ENCODE data around the gene ZBTB16. TPM values are rescaled to one million over a fixed set of nuclear protein-coding genes. Genes with fewer than 3 reads are reported as not detected.

ZBTB16 gene
- polyA plus RNA-seq, 1 donor from 2014 or later, result 0.45 TPM

GRCh38 chr11:114230031-114230704 is 170.7 kb downstream of the ZBTB16 start:
- no peak for TF ChIP-seq CTCF (IDR thresholded peaks at IDR 0.05; ENCODE audit: poor library complexity, severe bottlenecking)
- no peak overlapping the region for H3K4me2 ChIP-seq (ENCODE audit: low read length)
- H3K27me3 ChIP-seq (ENCODE audit: insufficient read depth, low read depth, low read length), result no peaks in the 10 kb centered on the region
- H3K4me3 ChIP-seq (ENCODE audit: low read length), result no peak overlapping the region
- no peaks in the 10 kb centered on the region for H3K36me3 ChIP-seq (ENCODE audit: insufficient read depth, low read length)
- no peak overlapping the region for H2AFZ ChIP-seq (ENCODE audit: low read depth, low read length)
- no peaks in the 10 kb centered on the region for H4K20me1 ChIP-seq (ENCODE audit: insufficient read depth)
- H3F3A ChIP-seq (ENCODE audit: insufficient read depth, low read length, poor library complexity, severe bottlenecking), result peaks cover 4% of the 10 kb centered on the region
- H3K27ac ChIP-seq (ENCODE audit: low read length), result no peak overlapping the region
- no peaks in the 10 kb centered on the region for H3K9me3 ChIP-seq (ENCODE audit: low read length)
- H3K9ac ChIP-seq (ENCODE audit: low read length), result no peak overlapping the region
- H3K9me2 ChIP-seq (ENCODE audit: insufficient read depth, low read length), result no peaks in the 10 kb centered on the region
- H3K79me2 ChIP-seq (replicated peaks; ENCODE audit: insufficient read depth, low read length), result no peaks in the 10 kb centered on the region

- H3K9me2 ChIP-seq (ENCODE audit: insufficient read depth, low read length), result no peaks in the 10 kb centered on the region
- peaks cover 4% of the 10 kb centered on the region for H3F3A ChIP-seq (ENCODE audit: insufficient read depth, low read length, poor library complexity, severe bottlenecking)
- H3K4me2 ChIP-seq (ENCODE audit: low read length), result no peak overlapping the region
- no peaks in the 10 kb centered on the region for H3K27me3 ChIP-seq (ENCODE audit: insufficient read depth, low read depth, low read length)
- H3K4me3 ChIP-seq (ENCODE audit: low read length), result peak overlapping the region; percentile 51
- no peaks in the 10 kb centered on the region for H3K36me3 ChIP-seq (ENCODE audit: insufficient read depth, low read length)
- H4K20me1 ChIP-seq (ENCODE audit: insufficient read depth), result no peaks in the 10 kb centered on the region
- no peak overlapping the region for H3K27ac ChIP-seq (ENCODE audit: low read length)
- no peak overlapping the region for H3K9ac ChIP-seq (ENCODE audit: low read length)
- no peak overlapping the region for H2AFZ ChIP-seq (ENCODE audit: low read depth, low read length)
- peaks cover 5% of the 10 kb centered on the region for H3K79me2 ChIP-seq (replicated peaks; ENCODE audit: insufficient read depth, low read length)
- H3K9me3 ChIP-seq (ENCODE audit: low read length), result no peaks in the 10 kb centered on the region
- TF ChIP-seq CTCF (IDR thresholded peaks at IDR 0.05; ENCODE audit: poor library complexity, severe bottlenecking), result no peak
- no peak for TF ChIP-seq MXI1 (conservative IDR thresholded peaks at IDR 0.05; ENCODE audit: poor library complexity, severe bottlenecking)
- TF ChIP-seq, protein P1, sequence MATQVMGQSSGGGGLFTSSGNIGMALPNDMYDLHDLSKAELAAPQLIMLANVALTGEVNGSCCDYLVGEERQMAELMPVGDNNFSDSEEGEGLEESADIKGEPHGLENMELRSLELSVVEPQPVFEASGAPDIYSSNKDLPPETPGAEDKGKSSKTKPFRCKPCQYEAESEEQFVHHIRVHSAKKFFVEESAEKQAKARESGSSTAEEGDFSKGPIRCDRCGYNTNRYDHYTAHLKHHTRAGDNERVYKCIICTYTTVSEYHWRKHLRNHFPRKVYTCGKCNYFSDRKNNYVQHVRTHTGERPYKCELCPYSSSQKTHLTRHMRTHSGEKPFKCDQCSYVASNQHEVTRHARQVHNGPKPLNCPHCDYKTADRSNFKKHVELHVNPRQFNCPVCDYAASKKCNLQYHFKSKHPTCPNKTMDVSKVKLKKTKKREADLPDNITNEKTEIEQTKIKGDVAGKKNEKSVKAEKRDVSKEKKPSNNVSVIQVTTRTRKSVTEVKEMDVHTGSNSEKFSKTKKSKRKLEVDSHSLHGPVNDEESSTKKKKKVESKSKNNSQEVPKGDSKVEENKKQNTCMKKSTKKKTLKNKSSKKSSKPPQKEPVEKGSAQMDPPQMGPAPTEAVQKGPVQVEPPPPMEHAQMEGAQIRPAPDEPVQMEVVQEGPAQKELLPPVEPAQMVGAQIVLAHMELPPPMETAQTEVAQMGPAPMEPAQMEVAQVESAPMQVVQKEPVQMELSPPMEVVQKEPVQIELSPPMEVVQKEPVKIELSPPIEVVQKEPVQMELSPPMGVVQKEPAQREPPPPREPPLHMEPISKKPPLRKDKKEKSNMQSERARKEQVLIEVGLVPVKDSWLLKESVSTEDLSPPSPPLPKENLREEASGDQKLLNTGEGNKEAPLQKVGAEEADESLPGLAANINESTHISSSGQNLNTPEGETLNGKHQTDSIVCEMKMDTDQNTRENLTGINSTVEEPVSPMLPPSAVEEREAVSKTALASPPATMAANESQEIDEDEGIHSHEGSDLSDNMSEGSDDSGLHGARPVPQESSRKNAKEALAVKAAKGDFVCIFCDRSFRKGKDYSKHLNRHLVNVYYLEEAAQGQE (IDR thresholded peaks at IDR 0.05; ENCODE audit: borderline replicate concordance), result no peak
- no peak for TF ChIP-seq RAD21 (conservative IDR thresholded peaks at IDR 0.05)
- TF ChIP-seq EZH2 (IDR thresholded peaks at IDR 0.05; ENCODE audit: borderline replicate concordance, insufficient read depth, low read length, poor library complexity, severe bottlenecking), result no peak
- TF ChIP-seq EP300 (conservative IDR thresholded peaks at IDR 0.05; ENCODE audit: poor library complexity, severe bottlenecking), result no peak
- no peak for TF ChIP-seq POLR2AphosphoS5 (IDR thresholded peaks at IDR 0.05)
- no peak for TF ChIP-seq SMC3 (conservative IDR thresholded peaks at IDR 0.05; ENCODE audit: poor library complexity)
- TF ChIP-seq TAF1 (IDR thresholded peaks at IDR 0.05; ENCODE audit: low read depth), result no peak
These were observed 173.0 kb downstream of the ZBTB16 start for GRCh38 chr11:114232400-114233059.
